GM21528 (cell line): Measurements from ENCODE around the gene NFE2L3.
"Not testable (repeated sequence)": the region's sequence is repeated elsewhere in the genome, so short reads cannot be mapped to it uniquely, and the experiment has no call there.

ENCODE experiments used
- ATAC-seq: cut with Tn5 transposase; IDR thresholded peaks from one replicate; pipeline ENCODE4 v1.9.1; 2021; ENCODE audit warnings: mild to moderate bottlenecking, moderate library complexity; ENCODE audit not compliant: unreplicated experiment, low FRiP score

NFE2L3 gene

DNA sequence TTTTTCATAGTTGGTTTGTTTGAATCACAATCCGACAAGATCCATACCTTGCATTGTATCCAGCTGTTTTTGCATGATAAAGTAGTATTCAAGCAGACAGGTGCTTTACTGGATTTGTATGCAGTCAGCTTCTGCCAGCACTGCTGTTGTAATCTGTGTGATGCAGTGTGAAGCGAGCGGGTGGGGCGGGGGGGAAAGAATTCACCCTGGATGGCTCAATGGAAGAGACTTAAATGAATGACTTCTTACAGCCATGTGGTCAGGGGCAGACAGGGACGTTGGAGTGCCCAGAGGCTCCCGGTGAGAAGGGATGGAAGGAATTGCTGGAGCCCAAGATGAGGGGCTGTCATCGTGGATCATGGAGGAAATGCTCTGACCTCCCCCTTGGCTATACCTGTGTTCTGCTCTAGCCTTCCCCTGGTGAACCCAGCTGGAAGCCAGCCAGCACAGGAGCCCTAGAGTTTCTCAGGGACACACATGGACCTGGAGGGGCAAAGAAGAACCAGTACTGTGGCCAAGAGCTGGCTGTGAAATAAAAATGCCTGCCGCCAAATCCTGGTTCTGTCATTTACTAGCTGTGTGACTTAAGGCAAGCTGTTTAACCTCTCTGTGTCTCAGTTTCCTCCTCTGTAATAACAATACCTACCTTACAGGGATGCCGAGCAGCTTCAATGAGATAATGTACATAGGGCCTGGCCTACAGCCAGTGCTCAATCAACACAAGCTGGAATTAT is 14.1 kb downstream of the NFE2L3 start:
- ATAC-seq: no peak

DNA sequence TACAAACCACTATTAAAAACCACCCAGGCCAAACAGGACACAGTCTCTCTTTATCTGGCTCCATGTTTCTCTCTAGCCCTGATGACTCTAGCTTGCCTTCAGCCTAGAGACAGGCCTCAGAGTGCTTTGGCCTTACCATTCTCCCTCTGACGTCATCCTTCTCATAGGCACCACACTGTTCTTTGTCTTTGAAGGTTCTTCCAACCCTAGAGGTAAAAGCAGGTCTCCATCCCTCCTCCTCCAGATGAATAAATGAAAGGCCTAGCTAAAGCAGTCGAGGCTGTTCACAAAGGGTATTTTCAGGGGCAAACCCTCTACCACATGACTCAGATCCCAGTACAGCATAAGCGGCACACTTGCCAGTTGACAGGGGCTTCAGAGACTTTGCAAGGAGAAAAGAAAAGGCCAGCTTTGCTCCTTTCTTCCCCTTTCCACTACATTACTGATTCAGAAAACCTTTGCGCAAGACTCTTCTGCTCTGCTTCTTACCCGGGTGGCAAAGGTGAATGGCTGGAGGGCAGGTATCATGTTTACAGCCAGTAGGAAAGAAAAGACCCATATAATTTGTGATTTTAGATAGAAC is 14.8 kb downstream of the NFE2L3 start:
- ATAC-seq: peak; percentile 13

DNA sequence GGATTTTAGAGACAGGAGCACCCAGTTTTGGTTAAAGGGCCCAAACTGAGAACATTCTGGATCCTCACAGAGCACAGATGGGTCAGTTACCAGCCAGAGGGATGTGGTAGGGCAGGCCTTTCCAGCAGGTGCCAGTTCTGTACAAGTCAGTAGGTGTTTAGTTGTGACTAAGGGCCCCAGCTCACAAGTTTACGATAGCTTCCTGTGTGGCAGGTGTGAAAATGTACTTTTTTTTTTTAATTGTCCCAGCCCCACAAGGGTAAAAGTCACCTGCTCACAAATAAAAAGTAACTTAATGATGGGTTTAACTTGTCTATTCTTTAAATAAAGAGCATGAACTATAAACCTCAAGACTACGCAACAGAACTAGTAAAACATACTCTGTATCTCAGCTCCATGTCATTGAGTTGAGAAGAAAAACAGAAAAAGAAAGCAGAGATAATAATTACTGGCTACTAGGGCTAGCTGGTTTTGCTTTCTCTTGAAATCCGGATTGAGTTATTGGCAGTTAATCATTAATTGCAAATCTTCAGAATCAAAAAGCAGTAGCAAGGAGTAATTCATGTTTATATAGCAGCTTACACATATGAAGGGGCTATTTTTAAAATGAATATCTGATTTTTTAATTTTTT is 15.4 kb downstream of the NFE2L3 start:
- peak; percentile 87 for ATAC-seq

DNA sequence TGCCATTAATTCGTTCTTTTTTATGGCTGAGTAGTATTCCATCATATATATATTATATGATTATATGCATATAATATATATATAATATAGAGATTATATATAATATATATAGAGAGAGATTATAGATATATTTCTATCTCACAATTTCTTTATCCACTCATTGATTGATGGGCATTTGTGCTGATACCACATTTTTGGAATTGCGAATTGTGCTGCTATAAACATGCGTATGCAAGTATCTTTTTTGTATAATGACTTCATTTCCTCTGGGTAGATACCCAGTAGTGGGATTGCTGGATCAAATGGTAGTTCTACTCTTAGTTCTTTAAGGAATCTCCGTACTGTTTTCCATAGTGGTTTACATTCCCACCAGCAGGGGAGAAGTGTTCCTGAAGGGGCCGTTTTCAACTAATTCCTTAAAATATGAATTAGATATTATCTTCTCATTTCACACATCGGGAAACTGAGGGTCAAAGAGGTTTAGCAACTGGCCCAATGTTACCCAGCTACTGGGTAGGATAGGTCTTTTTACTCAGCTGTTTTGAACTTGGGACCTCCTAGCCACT is 16.5 kb downstream of the NFE2L3 start:
- no peak for ATAC-seq

DNA sequence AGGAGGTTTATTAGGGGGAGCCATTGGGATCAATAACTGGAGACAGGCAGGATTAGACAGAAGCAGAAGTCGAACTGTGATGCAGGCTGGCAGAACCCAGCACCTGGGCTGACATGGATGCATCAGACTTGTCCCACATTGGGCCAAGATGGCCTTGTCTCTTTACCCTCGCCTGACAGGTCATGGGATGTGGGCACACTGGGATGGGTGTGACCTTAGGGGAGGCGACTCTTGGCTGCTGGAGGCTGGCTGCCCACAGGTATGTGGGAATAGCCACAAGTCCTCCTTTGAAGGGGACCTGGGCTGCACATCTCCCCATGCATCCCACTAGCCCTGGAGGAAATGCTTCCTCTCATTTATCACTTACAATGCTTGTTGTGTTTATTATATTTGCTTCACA is 17.3 kb downstream of the NFE2L3 start:
- no peak for ATAC-seq

DNA sequence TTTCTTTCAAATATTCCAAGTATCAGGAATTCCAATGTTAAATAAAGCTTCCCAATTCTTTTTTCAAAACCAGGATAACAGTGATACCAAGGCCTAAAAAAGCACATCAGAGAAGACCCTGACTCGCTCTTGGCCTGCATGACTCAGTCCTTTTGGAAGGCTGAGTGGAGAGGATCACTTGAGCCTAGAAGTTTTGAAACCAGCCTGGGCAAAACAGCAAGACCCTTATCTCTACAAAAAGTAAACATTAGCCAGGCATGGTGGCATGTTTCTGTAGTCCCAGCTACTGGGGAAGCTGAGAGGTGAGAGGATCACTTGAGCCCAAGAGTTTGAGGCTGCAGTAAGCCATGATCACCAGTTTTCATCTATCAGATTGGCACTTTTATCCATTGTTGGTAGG is 18.7 kb downstream of the NFE2L3 start:
- no peak for ATAC-seq

DNA sequence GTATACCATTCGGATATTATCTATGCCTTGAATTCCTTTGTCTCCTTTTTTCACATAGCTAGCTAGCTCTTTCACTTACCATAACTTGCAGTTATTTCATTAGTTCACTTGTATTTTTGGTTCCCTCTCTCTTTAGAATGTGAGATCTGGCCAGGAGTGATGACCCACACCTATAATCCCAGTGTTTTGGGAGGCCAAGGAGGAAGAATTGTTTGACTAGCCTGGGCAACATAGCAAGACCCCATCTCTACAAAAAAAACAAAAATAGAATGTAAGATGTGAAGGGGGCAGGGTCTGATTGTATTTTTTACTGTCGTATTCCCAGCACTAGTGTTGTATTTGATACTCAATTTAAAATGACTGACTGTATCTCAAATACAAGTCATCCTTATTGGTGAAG is 19.6 kb downstream of the NFE2L3 start:
- ATAC-seq: no peak

DNA sequence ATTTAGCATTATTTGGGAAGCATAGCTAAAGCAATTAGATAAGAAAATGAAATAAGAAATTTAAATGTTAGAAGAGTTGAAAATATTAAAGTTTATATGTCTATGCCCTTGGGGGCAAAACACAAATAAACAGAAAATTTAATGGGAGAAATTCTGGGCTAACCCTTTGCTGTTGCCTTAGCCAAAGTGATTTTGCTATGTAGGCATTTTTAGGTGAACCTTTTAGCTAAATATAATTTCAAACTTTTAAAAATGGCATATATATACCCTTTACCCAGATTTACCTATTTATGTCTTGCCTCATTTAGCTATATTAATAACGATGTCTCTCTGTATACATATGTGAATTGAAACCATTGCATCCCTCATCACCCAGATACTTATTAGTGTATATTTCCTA is 20.1 kb downstream of the NFE2L3 start:
- no peak for ATAC-seq

DNA sequence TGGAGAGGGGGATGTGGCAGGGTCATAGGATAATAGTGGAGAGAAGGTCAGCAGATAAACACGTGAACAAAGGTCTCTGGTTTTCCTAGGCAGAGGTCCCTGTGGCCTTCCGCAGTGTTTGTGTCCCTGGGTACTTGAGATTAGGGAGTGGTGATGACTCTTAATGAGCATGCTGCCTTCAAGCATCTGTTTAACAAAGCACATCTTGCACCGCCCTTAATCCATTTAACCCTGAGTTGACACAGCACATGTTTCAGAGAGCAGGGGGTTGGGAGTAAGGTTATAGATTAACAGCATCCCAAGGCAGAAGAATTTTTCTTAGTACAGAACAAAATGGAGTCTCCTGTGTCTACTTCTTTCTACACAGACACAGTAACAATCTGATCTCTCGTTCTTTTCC is 23.9 kb downstream of the NFE2L3 start:
- ATAC-seq: not testable (repeated sequence)

DNA sequence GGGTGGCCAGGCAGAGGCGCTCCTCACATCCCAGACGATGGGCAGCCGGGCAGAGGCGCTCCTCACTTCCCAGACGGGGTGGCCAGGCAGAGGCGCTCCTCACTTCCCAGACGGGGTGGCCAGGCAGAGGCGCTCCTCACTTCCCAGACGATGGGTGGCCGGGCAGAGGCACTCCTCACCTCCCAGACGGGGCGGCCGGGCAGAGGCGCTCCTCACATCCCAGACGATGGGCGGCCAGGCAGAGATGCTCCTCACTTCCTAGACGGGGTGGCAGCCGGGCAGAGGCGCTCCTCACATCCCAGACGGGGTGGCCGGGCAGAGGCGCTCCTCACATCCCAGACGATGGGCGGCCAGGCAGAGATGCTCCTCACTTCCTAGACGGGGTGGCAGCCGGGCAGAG is 24.7 kb downstream of the NFE2L3 start:
- not testable (repeated sequence) for ATAC-seq

DNA sequence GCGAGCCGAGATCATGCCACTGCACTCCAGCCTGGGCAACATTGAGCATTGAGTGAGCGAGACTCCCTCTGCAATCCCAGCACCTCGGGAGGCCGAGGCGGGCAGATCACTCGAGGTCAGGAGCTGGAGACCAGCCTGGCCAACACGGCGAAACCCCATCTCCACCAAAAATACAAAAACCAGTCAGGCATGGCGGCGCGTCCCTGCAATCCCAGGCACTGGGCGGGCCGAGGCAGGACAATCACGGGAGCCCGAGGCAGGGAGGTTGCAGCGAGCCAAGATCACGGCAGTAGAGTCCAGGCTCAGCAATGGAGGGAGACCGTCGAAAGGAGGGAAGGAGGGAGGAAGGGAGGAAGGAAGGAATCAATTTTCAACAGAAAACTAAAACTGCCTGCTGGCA is 25.3 kb downstream of the NFE2L3 start:
- not testable (repeated sequence) for ATAC-seq

DNA sequence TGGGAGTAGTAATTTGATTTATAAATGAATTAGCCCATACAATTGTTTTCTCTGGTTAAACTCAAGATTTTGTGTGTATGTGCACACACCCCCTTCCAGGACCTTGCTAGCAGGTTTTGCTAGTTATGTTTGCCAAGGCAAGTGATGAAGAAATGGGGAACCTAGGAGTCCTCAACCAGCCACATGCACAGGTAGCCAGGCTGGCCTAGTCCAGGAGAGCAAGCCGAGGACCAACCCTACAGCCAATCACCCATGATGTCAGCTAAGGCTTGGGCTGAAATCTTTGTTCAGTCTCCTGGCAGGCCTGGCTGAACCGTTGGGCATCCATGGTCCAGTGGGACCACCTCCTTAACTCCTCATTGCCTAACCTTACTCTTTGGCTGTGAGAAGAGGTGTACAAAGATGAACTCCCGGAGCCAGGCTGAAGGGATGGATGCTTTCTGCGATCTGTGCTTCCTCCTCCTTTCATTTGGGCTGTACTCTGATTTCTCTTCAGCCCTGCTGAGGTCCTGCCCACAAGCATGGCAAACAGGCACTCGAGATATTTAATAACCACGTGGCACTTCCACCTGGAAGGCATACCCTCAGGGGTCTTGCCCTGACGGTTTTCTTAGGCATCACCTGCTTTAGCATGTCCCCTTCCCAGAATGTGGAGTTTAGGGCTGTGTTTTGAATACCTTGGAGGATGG is 26.4 kb downstream of the NFE2L3 start:
- ATAC-seq: no peak

DNA sequence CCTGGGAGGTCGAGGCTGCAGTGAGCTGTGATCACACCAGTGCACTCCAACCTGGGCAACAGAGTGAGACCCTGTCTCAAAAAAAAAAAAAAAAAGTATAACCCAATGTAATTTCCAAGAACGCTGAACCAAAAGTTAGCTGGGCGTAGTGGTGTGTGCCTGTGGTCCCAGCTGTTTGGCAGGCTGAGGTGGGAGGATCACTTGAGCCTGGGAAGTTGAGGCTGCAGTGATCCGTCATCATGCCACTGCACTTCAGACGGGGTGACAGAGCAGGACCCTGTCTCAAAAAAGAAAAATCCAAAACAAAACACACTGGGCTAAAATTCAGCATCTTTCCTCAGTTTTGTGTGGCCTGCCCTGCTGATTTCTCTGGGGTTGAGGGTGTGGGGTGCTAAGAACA is 27.4 kb downstream of the NFE2L3 start:
- no peak for ATAC-seq

DNA sequence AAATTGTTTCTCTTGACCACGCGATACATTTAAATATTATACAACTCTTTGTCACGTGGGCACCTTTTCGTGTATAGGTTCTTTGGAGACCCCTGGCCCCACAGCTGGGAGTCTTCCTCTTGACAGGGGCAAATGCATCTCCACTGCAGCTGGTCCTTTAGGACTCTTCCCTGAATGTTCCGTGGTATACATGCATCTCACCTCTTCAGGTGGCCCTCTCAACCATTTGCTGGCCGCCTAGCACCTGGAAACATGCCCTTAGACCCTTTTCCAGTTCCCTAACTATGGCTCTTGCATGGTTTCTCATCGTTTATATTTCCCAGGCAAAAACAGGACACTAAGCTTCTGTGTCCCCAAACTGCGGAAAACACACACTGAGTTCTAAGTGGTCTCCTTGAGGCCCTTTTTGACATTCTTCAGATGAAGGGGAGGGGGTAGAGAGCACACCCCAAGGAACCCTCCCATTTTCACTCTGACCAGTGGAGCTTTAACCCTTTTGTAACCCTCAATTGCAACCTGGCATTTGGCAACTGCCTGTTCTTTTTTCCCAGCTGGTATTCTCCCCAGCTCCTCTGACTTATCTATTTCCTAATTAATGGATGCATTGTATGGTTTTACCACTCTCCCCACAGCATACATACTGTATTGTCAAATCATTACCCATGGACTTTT is 28.0 kb downstream of the NFE2L3 start:
- no peak for ATAC-seq

DNA sequence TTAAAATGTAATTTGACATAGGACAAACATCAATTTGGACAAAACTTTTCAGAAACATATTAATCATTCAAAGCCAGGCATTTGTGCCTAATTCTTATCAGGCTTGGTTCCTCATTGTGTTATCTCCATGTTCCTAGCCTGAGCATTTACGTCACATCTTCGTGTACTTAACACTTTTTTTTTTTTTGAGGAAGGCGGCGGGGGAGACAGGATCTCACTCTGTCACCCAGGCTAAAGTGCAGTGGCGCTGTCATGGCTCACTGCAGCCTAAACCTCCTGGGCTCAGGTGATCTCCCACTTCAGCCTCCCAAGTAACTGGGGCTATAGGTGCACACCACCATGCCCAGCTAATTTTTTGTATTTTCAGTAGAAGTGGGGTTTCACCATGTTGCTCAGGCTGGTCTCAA is 28.8 kb downstream of the NFE2L3 start:
- ATAC-seq: no peak

DNA sequence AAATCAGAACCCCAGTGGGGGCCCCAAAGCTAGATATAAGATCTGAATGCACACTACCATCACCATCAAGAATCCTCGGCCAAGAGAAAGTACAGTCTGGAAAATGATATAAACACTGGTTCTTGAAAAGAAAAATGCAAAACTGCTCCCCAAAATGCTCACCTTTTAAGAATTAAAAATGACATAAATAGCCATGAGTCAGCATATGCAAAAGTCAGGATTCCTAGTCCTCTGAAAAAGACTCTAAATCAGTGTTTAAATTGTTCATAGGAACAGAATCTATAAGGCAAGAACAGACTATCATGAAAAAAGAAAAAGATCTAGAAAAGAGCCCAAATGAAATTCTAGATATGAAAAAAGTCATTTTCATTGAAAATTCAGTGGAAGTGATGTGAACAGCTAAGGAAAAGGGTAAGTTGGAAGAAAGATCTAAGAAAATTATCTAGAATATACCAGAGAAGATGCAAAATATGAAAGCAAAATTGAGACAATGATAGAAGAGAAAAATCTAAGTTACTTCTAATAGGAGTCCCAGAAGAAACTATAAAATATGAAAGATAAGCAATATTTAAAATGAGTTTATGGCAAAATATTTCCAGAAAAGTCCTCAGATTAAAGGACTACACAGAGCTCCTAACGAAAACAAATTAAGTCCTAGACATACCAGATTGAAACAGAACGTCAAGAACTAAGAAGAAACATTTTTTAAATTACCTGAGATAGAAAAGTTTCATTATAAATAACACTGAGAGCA is 29.7 kb downstream of the NFE2L3 start:
- no peak for ATAC-seq

DNA sequence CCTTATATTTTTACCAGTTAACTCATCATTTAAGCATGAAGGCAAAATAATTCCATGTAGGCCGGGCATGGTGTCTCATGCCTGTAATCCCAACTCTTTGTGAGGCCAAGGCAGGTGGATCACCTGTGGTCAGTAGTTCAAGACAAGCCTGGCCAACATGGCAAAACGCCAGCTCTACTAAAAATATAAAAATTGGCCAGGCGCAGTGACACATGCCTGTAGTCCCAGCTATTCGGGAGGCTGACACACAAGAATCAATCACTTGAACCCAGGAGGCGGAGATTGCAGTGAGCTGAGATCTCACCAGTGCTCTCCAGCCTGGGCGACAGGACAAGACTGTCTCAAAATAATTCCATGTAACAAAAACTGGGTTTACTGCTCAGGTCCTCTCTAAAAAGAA is 30.3 kb downstream of the NFE2L3 start:
- no peak for ATAC-seq

DNA sequence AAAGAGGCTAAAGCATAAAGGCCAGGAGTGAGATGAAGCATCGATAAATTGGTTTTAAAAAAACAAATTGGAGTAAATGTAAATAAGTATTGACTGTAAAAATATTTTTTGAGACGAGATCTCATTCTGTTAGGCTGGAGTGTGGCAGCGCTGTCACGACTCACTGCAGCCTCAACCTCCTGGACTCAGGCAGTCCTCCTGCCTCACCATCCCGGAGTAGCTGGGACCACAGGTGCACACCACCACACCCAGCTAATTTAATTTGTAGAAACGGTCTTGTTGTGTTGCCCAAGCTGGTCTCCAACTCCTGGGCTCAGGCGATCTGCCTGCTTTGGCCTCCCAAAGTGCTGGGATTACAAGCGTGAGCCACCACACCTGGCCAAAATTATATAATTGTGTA is 30.7 kb downstream of the NFE2L3 start:
- ATAC-seq: no peak

DNA sequence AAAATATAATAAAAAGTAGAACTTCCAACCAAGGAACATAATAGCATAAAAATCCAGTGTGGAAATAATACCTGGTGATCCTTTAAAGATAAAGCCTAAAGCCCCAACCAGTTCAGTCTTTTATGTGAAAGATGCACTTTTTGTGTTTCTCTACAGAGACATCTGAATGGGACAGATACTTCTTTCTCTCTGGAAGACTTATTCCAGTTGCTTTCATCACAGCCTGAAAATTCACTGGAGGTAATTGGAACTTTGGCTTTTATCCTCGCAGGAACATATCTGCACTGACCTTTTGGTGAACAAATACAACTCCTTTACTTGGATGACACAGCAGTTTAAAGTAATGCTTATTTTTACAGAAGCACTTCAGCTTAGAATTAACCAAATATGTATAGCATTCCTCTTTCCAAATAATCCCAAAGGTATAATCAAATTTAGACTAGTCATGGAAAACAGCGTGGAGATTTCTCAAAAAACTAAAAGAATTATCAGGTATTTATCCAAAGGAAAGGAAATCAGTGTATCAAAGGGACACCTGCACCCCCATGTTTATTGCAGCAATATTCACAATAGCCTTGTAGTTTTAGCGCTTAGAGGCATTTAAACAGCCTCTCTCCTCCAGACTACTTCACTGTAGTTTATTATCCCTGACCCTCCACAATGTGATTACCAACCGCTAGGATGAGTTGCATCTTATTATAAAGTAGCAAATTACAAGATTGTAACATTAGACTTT is 31.7 kb downstream of the NFE2L3 start:
- ATAC-seq: no peak
